ENCODE results near the gene SEBOX. TPM values are rescaled to one million over a fixed set of nuclear protein-coding genes. Genes with fewer than 3 reads are reported as not detected.

SEBOX gene
- polyA plus RNA-seq, 3 donors, result not detected

DNA sequence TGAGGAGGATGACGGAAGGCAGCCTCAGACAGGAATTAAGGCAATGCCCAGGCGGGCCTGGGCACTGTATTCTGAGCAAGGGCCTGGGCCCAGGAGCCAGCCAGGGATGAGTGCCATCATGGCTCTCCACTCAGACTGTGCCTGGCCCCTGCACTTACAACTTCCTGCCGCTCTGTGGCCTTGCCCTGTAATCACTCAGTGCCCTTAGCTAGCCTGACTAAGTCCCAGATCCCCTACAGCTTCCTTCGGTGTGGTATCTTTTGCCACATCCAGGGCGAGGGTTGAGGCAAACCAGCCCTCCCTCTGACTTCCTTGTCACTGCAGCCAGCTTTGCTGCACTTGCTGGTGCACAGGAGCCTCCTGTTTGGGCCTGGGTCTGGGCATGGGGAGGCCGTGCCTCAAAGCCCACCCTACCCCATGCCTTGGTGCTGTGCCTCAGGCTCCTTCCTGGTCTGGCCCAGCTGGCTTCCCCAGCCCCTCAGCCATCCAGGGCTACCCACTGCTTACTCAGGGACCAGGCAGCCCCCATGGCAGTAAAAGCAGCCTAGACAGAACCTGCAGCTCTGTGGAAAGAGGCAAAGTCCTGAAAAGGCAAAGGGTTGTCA is 31.7 kb upstream of the SEBOX start:
- 67% methylated on average over 4 of the region's 6 CpGs for WGBS (ENCODE audit: insufficient coverage)
- DNase-seq, result no peak
- Histone ChIP-seq H3K27me3 (ENCODE audit: control insufficient read depth in 2 of 2, insufficient read depth in 2 of 2, low read length in 2 of 2) (no peaks in the 10 kb centered on the region), H3K4me2 (replicated peaks; ENCODE audit: extremely low read depth, low read length, poor library complexity, severe bottlenecking) (no peak overlapping the region), H3K9ac (ENCODE audit: insufficient read depth, low read length, poor library complexity, severe bottlenecking) (no peak overlapping the region), H3K36me3 (replicated peaks in 1 of 2; ENCODE audit: control insufficient read depth in 1 of 2, insufficient read depth in 2 of 2, low read length in 2 of 2) (peaks cover 13 to 68% of the 10 kb centered on the region in 2 donors), H3K4me3 (replicated peaks in 1 of 3; ENCODE audit: low read depth in 2 of 3, low read length in 3 of 3) (no peak overlapping the region), H2AFZ (ENCODE audit: insufficient read depth, low read depth, low read length, poor library complexity, severe bottlenecking) (no peak overlapping the region), H4K20me1 (ENCODE audit: insufficient read depth, low read length) (no peaks in the 10 kb centered on the region), H3K79me2 (ENCODE audit: insufficient read depth, low read length) (no peaks in the 10 kb centered on the region), H3K9me3 (replicated peaks in 1 of 2; ENCODE audit: control insufficient read depth in 1 of 2, insufficient read depth in 1 of 2, low read length in 2 of 2) (no peaks in the 10 kb centered on the region), H3K4me1 (ENCODE audit: control insufficient read depth in 1 of 2, insufficient read depth in 2 of 2, low read length in 2 of 2) (peaks cover 0 to under 1% of the 10 kb centered on the region in 2 donors), H3K27ac (ENCODE audit: low read depth in 1 of 2, low read length in 2 of 2) (no peak overlapping the region)
- Mint-ChIP-seq H3K27me3 (ENCODE audit: low read depth in 3 of 3) (peaks cover 2% of the 10 kb centered on the region in 3 donors), H3K36me3 (peaks cover 35 to 53% of the 10 kb centered on the region in 2 donors), H3K4me3 (no peak overlapping the region), H3K27ac (no peak overlapping the region), H3K4me1 (peaks cover 8% of the 10 kb centered on the region), H3K9me3 (no peaks in the 10 kb centered on the region)
- intact Hi-C loops (cut with micrococcal nuclease), result no loop called here
- TF ChIP-seq CTCF (IDR thresholded peaks at IDR 0.05), result no peak

GRCh38 chr17:28395968-28396367 is 31.0 kb upstream of the SEBOX start:
- intact Hi-C loops (cut with micrococcal nuclease), result no loop called here
- DNase-seq, result no peak
- Histone ChIP-seq H3K36me3 (replicated peaks in 1 of 2; ENCODE audit: control insufficient read depth in 1 of 2, insufficient read depth in 2 of 2, low read length in 2 of 2) (peaks cover 16 to 73% of the 10 kb centered on the region in 2 donors), H4K20me1 (ENCODE audit: insufficient read depth, low read length) (no peaks in the 10 kb centered on the region), H3K4me3 (replicated peaks in 1 of 3; ENCODE audit: low read depth in 2 of 3, low read length in 3 of 3) (no peak overlapping the region), H2AFZ (ENCODE audit: insufficient read depth, low read depth, low read length, poor library complexity, severe bottlenecking) (no peak overlapping the region), H3K27ac (ENCODE audit: low read depth in 1 of 2, low read length in 2 of 2) (no peak overlapping the region), H3K9me3 (replicated peaks in 1 of 2; ENCODE audit: control insufficient read depth in 1 of 2, insufficient read depth in 1 of 2, low read length in 2 of 2) (no peaks in the 10 kb centered on the region), H3K79me2 (ENCODE audit: insufficient read depth, low read length) (no peaks in the 10 kb centered on the region), H3K27me3 (ENCODE audit: control insufficient read depth in 2 of 2, insufficient read depth in 2 of 2, low read length in 2 of 2) (no peaks in the 10 kb centered on the region), H3K4me1 (ENCODE audit: control insufficient read depth in 1 of 2, insufficient read depth in 2 of 2, low read length in 2 of 2) (no peaks in the 10 kb centered on the region), H3K9ac (ENCODE audit: insufficient read depth, low read length, poor library complexity, severe bottlenecking) (no peak overlapping the region), H3K4me2 (replicated peaks; ENCODE audit: extremely low read depth, low read length, poor library complexity, severe bottlenecking) (no peak overlapping the region)
- Mint-ChIP-seq H3K4me1 (peaks cover 7% of the 10 kb centered on the region), H3K36me3 (peaks cover 39 to 57% of the 10 kb centered on the region in 2 donors), H3K9me3 (no peaks in the 10 kb centered on the region), H3K4me3 (no peak overlapping the region), H3K27ac (no peak overlapping the region), H3K27me3 (ENCODE audit: low read depth in 3 of 3) (peaks cover 2 to 3% (median 2%) of the 10 kb centered on the region in 3 donors)
- 98% methylated on average over 5 of the region's 6 CpGs for whole genome bisulfite sequencing (ENCODE audit: insufficient coverage)
- no peak for TF ChIP-seq CTCF (IDR thresholded peaks at IDR 0.05)

All from CD14-positive monocyte (primary cell).